A673 (cell line): ENCODE measurements around the gene CABP4.

Experiments
- CTCF ChIP-seq: fragments of 300-800, 200-600 bp; sonication (generic); conservative IDR thresholded peaks from 2 replicates; pipeline ENCODE4 v1.5.1; 2017; ENCODE audit warnings: low read depth, mild to moderate bottlenecking, antibody characterized with exemption, low read length, moderate library complexity, mixed read lengths
- EZH2 ChIP-seq: fragments of 200-600 bp; sonication (generic); IDR thresholded peaks from 2 replicates; pipeline ENCODE4 v1.6.1; 2017; ENCODE audit warnings: borderline replicate concordance, low read depth, mild to moderate bottlenecking, mixed read lengths, antibody characterized with exemption, low read length; ENCODE audit not compliant: poor library complexity, severe bottlenecking

GRCh38 chr11:67510023-67510345, 54.8 kb downstream of the CABP4 start:
- TF ChIP-seq CTCF: no peak
- no peak for TF ChIP-seq EZH2
